Embryonic facial prominence (tissue), 1 donor: ENCODE data around the gene SLC35B1.
A peak's percentile ranks its signal among the peaks of the same experiment; 100 is the strongest.

ENCODE experiments used
- DNase-seq: peaks from one replicate; pipeline ENCODE4 v3.0.0-alpha.2; 2016; ENCODE audit errors: extremely low spot score

Gene SLC35B1, protein sequence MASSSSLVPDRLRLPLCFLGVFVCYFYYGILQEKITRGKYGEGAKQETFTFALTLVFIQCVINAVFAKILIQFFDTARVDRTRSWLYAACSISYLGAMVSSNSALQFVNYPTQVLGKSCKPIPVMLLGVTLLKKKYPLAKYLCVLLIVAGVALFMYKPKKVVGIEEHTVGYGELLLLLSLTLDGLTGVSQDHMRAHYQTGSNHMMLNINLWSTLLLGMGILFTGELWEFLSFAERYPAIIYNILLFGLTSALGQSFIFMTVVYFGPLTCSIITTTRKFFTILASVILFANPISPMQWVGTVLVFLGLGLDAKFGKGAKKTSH

DNA sequence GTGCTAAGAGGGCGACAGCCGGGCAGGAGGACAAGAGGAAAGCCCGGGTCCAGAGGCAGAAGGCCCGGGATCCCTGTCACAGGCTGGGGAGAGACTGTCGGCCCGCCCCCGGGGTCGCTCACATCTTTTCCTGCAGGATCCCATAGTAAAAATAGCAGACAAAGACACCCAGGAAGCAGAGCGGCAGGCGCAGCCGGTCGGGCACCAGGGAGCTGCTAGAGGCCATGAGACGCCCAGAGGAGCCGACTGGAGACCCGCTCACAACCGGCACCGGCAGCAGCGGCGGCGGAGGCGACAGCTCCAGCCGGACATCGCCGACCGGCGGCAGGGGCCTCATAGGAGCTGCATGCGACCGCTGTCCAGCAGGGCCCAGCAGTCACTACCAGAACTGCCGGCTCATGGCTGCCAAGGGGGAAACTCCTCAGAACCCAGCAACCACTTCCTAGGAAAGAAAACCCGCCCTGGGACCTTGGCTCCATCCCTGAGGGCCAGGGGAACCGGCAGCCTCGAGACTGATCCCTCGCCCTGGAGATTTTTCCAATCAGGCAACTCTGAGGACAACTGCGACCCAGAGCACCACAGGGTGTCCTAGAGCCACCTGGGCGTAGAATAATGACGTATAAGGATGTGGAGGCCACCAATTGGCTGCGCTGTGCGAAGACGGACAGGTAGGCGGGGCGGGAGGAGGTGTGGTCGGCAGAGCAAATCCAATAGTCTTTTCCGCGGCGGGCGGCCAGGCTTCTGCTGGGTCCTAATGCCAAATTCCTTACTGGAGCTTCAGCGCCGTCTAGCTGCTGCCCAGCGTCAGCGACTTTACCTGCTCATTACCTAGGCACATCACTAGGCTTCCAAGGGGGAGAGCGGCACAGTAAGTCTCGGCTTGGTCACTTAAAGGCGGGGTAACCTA lies at the start of gene SLC35B1:
Gene SLC35B1, minus strand, starts transcription at position 357 of the 907 bp plus-strand sequence. Its CDS starts 131 bp downstream, at position 226.
- DNase-seq = peak; percentile 97

DNA sequence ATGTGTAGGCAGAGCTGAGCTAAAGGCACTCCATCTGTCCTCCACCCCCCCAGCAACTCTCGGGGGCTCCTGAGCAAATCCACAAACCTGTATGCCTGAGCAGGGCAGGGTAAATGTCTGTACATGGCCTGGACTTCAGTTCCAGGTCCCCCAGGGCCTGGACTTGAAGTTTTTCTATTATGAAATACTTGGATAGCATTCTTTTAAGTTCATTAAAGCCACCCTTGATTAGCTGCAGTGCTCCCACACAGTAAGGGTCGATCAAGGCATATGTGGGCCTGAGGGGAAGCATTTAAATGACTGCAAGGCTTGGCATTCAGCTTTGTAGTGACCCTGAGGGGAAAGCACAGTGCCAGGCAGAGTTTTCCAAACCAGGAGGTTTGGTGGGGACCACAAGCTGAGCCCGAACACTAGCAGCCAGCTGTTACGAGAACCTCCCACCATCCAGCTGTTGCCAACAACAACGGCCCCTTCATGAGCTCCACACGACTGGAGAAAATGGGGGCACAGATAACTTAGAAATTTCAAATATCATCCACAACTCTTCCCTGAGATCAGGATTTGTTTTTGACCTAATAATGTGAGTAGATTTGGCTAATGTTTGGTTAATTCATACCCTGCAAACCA lies 49.5 kb upstream of the SLC35B1 start:
- no peak for DNase-seq

DNA sequence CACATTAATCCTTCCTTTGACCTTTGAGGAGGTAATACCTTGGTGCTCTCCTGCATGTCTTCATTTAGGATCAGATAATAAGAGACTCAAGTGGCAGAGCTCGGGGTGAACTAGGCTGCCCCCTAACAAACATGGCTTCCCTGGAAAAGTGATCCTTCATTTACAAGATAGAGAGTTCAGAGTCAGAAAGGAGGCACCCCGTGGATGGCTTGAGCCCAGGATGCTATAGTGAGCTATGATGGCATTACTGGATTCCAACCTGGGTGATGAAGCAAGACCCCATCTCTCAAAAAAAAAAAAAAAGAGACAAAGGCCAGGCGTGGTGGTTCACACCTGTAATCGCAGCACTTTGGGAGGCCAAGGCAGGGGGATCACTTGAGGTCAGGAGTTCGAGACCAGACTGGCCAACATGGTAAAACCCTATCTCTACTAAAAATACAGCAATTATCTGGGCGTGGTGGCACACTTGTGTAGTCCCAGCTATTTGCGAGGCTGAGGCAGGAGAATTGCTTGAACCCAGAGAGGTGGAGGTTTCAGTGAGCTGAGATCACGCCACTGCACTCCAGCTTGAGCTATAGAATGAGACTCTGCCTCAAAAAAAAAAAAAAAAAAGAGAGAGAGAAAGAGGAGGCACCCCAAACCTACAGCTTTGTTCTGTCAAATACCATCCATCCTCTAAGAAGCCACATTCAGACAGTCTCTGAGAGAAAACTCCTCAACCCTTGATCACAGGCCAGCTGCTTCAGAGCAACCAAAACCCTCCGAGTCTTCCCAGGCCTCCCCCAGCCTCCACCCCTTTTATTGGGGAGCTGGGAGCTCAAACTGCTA lies 48.8 kb upstream of the SLC35B1 start:
- DNase-seq = no peak

DNA sequence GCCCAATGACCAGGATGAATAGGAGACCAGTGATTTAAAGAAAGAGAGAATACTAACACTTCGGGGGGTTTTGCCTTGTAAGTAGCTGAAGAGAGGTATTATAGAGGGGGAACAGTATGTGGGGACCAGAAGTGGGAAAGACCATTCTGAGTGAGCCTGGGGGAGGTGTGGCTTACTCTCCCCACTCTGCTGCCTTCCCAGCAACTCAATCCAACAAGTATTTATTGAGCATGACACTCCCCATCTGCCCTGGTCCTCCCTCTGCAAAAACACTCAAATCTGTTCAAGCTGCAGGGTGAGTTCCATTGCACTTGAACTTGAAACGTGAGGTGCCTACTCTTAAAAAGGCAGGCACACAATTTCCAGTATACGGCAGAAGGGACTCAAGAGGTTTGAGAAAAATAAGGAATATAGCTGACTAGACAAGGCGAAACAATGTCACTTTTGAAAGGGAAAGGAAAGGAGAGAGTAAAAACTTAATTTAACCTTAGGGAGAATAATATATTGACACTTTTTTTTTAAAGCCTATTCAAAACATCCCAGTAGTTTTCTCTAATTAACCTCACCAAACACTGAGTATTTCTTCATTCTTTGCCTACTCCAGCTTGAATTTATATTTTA lies 48.0 kb upstream of the SLC35B1 start:
- no peak for DNase-seq

DNA sequence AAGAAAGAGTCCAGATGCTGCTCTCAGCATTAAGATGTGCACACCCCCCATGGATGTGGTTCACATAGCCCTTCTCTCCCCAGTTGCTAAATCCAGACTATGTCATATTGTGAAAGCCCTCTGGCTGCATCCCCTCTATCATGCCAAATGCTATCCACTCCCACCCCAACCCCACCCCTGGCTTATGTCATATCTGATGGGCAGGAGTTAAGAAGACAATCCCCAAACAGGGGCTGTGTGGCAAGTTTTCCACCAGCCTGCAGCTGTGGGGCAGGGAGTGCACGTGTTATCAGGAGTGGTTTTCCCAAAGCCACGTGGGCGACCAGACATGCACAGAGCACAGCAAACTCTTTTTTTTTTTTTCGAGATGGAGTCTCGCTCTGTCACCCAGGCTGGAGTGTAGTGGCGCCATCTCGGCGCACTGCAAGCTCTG lies 46.2 kb upstream of the SLC35B1 start:
- DNase-seq = no peak

DNA sequence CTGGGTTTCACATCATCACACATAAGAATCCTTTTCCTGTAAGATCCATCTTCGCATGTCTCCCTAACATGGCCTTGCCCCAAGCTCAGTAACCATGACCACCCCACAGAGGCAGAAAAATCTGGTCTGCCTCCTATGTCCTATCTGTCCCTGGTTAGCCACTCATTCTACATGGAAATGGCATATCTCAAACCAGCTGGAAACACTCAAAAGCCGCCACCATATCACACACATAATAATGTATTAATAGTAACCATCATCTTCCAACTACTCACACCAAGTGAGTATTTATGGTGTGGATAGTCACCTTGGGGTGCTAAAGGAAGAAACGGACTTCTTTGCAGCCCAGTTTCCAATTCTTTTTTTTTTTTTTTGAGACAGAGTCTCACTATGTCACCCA lies 44.7 kb upstream of the SLC35B1 start:
- no peak for DNase-seq

DNA sequence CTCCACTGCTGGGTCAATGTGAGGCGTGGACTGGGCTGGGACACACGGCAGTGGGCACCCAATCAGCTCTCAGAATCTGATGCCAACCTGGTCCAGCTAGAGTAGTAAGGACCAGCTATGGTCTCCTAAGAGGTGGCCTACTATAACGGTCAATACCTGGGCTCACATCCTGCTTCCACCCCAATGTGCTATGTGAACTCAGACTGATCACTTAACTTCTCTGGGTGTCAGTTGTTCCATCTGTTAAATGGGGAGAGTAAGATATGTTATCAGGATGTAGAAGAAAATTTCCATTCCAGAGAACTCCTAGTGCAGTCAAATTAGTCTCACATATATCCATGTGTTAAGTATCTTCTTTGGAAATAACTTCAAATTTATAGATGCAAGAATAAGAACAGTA lies 42.0 kb upstream of the SLC35B1 start:
- no peak for DNase-seq

DNA sequence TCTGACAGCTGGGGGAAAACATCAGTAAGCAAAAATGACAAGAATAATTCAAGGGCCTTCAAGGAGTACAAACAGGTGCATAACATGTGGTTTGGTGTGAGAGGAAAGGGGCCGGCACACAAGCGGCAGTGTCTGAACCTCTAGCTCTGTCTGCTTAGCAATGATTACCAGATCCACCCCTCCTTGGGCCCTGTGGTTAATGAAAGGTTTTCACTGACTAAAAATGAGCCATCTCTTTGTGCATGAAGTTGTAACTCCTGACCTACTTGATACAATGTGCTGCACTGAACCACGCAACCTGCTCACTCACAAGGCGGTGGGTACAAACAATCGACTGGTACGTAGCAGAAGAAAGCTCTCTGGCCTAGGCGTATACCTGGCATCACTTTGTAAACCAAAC lies 41.0 kb upstream of the SLC35B1 start:
- no peak for DNase-seq

DNA sequence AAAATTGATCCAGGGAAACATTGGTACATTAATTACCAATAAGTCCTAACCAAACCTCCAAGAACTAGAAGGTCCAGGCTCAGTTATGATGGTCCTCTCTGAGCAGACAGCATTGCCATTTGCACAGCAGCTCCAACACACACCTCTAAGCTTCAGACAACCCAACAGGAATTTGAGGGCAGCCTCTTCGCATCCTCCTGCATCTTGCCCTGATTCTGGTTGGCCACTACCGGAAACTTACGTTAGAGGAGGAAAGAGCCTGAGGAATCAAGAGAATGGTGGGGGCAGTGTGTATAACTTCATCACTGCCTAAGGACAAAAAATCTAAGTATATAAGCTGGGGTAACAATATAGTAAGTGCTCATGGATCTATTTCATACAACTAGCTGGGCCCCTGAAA lies 40.5 kb upstream of the SLC35B1 start:
- DNase-seq = no peak

DNA sequence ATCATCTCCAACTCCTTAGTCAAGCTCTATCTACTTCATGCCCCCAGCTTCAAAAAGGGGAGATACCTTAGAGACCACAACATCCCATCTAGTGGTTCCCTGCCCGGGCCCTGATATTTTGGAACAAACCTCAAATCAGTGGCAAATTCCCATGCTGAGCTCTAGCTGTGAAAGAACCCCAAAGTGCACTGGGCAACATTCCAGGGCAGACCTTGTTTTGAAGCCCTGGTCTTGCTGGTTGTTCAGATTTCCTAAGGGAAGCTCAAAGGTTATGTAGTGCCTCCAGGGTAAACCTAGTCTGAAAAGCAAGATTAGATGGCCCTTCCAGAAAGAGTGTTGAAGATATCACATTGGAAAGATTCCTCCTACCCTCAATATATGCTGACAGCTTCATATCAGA lies 39.9 kb upstream of the SLC35B1 start:
- no peak for DNase-seq

DNA sequence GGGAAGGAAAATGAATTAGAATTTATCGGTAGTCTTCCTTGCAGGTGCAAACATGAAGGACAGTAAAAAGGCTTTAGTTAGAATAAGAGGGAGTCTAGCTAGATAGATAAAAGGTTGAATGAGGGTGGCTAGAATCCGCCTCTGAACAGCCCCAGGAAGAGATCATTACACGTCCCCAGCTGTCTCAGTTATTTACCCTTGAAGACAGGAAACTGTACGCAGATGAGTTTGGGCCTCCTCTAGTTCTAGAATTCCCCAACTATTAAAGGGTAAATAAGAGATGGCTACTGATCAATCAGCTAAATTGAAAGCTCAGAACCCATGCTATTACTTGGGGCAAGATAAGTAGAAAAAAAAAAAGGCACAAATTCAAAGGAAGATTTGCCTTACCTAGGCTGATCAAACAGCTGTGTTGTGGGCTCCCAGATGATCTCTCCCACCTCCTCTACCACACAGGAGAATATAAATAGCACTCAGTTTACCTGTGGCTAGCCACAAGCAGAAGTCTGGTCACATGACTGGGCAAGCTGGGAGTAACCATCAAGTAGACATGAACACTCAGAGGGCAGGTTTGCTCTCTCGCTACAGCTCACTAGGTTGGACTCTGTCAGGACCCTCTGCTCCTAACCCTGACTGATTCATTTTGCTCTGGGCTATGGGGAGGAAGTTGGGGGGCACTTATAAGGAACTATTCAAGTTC lies 39.2 kb upstream of the SLC35B1 start:
- DNase-seq = no peak

DNA sequence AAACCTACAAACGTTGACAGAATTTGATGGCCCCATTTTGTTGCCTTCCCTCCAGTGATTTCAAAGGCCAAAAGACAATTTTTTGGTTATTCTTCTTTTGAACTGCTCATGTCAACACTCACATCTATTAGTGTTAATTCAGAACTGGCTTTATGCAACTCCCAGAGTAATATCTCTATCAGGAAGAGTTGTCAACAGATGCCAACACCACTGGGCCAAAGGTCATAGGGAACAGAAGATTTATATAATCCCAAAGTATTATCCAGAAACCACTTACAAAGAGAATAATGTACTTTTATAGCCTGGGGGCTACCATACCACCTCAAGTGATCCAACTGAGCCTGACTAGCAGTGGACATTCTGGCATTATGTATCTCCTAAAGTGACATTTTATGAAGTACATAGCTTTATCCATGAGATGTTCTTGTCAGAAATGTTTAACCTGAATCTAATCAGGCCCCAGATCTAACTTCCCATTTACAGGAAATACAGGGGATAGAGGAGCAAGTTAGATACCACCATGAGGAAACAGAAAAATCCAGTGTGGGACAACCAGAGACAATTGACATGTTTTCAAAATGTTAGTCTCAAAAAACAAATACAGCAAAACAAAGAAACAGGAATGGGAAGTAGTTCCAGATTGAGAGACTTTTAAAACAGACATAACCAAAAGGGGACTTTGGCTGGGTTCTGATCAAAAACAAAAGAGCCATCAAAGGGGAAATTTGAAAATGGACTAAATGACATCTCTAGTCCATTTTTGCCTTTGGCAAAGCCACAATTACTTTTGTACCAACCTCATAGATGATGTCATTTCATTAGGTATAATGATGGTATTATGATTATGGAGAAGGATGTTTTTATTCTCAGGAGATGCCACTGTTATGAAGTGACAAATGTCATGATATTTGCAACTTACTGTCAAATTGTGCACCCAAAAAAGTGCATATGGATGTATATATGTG lies 37.7 kb upstream of the SLC35B1 start:
- no peak for DNase-seq

DNA sequence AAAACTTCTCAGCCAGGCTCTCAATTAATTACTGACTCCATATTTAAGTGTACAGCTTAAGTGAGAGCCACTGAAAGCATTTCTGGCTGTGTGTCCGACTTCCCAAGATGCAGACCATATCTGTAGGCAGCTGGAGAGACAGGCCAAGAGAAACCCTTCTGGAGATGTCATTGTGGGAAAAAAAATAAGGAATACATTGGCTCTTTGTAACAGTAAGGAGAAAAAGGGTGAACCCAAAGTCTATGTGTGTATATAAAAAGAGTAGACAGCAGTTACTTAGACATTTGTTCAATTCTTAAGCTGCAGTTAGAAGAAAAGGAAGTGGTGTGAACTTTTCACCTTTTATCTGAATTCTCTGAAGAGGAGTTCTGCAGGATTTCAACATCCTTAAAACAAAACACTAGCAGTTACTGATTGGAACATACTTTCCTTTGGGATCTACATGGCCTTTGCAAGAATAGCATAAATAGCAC lies 34.4 kb upstream of the SLC35B1 start:
- DNase-seq = no peak

DNA sequence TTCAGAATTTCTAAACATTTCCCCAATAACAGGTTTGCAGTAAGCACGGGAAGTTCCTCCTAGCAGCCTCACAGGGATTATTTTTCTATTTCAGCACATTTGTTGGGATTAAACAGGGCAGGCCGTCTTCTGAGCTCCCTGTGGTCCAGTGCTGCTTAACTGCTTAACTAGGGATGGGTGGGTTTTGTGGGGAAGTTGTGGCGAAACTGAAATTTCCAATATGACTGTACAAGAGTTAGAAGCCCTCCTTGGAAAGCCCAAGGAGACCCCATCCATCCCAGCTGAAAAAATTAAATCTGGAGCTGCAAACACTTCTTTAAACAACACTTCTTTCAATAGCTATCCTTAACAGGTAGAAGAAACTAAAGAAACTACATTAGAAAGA lies 33.9 kb upstream of the SLC35B1 start:
- no peak for DNase-seq

DNA sequence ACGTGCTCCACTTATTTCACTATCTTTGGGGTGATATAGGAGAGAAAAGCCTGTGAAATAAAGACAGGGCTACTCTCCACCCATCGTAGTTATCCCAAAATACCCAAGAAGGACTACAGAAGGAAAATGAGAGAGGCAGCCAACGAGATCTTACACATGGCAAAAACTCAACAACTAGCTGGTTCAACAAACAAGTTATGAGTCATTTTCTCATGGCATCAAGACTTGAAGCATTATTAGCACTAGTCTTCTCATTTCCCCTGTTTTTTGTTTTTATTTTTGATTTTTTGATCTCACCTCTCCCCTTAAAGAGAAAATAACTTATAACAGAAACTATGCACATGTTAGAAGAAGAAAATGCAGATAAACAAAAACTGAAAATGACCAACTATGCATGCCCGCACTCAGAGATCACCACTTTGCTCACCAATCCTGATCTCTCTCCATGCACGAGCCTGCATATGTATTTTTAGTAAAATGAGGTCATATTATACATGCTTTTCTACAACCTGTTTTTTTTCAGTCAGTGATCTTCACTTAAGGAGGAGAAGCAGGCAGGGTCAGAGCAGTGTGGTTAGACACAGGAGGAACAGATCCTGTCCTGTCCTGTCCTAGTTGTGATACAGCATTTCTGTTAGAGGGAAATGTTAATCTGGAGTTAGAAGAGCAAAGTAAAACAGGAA lies 33.4 kb upstream of the SLC35B1 start:
- no peak for DNase-seq

DNA sequence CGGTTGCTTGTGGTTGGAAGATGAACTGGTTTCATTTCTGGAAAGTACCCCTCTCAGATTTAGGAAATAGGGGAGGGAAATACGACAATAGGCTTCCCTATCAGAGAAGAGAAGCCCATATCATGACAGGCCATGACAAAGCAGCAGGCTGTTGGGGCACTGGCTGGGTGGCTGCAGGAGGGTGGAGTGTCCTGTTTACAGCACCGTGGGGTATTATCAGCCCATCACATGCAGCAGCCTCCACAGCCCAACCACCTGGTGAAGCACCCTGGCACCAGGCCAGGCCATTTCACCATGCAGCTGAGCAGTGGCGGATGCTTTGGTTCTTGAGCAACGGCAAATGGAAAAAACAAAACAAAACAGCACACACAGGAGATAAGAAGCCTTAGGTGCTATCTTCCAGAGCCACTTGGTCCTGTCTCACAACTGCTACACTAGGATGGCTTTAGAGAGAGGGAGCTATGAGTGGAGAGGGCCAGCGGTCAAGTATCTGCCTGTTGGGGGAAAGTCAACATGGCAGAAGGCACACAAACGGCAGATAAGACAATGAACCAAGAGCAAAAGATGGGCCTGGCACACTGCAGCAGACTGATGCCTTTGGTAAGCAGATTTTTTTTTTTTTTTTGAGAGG lies 32.0 kb upstream of the SLC35B1 start:
- DNase-seq = no peak

DNA sequence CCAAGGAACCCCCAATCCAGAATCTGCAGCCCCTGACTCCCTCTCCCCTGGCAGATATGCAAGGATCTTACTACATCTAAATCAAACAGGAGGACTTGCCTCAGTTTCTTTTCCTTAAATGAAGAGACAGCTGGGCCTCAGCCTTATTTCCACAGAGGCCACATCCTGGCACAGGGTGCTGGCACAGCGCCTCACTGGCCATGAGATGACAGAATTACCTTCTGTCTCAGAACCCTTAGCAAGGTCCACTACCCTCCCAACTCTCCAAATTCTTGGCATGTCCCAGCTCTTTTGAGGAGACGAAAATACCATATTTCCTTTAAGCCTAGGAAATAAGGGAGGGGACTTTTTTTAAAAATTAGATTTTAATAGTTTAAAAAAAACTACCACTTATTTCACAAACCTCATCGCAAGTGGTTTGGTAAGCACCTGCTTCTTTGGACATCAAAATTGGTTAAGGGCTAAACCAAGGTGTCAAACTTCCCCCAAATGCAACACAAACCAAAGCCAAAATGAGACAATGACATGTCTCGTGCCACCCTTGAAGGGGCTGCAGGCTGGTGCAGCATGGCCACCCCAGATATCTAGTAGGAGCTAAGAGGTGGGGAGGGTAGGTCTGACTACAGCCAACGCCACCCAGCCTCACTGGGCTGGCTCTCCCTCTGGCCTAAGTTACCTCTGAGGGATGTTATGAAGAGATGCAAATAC lies 30.8 kb upstream of the SLC35B1 start:
- DNase-seq = no peak
